ENCODE results near the gene RAC3. TPM values are rescaled to one million over a fixed set of nuclear protein-coding genes. Genes with fewer than 3 reads are reported as not detected.

RAC3 gene
- total RNA-seq, 4 donors from 2014 or later, result 2.6 to 11.1 (median 5.0) TPM

DNA sequence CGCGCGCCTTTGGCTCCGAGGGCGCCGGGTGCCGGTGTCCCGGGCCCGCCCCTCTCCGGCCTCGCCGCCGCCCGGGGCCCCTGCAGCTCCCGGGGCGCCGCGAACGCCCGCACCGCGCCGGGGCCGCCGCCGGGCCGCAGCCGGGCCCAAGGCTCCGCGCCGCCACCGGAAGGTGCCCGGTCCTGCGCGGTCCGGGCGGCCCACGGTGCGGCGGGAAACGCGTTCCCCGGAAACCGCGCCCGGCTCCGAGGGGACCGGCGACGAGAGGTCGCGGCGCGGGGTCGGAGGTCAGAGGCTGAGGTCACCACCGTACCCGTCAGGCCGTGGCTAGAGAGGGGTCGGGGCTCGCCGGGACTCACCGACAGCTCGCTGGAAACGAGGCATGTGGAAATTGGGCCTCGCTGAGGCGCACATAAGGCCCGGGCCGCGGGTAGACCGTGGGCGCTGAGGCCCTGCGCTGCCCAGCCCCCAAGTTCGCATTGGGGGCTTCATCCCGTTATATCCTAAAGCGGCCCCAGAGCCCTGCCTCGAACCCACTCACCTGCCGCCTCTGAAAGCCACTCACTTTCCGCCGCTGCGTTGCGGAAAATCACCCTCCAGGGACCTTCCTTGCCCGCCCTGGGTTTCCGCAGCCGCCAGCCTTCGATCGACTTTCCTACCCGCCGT is 34.3 kb downstream of the RAC3 start, which contains the start of gene DUS1L:
DUS1L (minus strand) TSS at position 167 of the 666 bp plus-strand sequence. CDS start 745 bp downstream, outside the sequence.
- TF ChIP-seq POLR2A (IDR thresholded peaks at IDR 0.05), result no peak
- peak in 2 of 3 donors; percentile 52 to 61 for TF ChIP-seq POLR2AphosphoS5 (IDR thresholded peaks at IDR 0.05)
- TF ChIP-seq, protein P1, sequence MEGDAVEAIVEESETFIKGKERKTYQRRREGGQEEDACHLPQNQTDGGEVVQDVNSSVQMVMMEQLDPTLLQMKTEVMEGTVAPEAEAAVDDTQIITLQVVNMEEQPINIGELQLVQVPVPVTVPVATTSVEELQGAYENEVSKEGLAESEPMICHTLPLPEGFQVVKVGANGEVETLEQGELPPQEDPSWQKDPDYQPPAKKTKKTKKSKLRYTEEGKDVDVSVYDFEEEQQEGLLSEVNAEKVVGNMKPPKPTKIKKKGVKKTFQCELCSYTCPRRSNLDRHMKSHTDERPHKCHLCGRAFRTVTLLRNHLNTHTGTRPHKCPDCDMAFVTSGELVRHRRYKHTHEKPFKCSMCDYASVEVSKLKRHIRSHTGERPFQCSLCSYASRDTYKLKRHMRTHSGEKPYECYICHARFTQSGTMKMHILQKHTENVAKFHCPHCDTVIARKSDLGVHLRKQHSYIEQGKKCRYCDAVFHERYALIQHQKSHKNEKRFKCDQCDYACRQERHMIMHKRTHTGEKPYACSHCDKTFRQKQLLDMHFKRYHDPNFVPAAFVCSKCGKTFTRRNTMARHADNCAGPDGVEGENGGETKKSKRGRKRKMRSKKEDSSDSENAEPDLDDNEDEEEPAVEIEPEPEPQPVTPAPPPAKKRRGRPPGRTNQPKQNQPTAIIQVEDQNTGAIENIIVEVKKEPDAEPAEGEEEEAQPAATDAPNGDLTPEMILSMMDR (IDR thresholded peaks at IDR 0.05), result peak in 1 of 5 experiments; percentile 8
- no peaks in the 10 kb centered on the region for H3K27me3 ChIP-seq
- intact Hi-C loops (cut with DNase I; ENCODE audit: low total_unique reads), result no loop called here
- peak; percentile 67 for DNase-seq
- H3K36me3 ChIP-seq, result no peaks in the 10 kb centered on the region
- H3K9me3 ChIP-seq, result no peaks in the 10 kb centered on the region
- in situ Hi-C loops (cut with MboI; ENCODE audit: low pct_ligation_motif_present in 1 of 4, low pct_unique_long_range_greater_than_20kb in 1 of 4, low sequenced_read_pairs in 3 of 4), result no loop called here
- peaks cover 13 to 24% (median 23%) of the 10 kb centered on the region in 4 donors for H3K4me1 ChIP-seq
- peak within 1 kb of the TSS; percentile 84 to 92 (median 90) for H3K27ac ChIP-seq
- peak within 1 kb of the TSS; percentile 82 to 97 (median 92) for H3K4me3 ChIP-seq
- WGBS, 2 donors (ENCODE audit: low coverage in 1 of 2), result 25% methylated on average over 40 of the region's 88 CpGs; no CpG with 5 or more reads in 1 of the 2 donors

DNA sequence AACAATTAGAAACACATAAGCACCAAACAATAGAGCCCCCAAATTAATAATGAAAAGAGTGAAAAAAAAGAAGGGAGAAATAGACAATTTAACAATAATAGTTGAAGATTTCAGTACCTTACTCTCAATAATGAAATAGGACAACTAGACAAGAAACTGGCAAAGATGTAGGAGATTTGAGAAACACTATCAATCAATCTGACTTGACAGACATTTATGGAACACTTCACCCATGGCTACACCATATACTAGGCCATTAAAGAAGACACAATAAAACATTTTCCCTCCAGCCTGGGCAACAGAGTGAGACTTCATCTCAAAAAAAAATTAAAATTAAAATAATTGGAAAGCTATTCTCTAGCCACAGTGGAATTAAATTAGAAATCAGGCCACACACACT is 39.1 kb downstream of the RAC3 start:
- Histone ChIP-seq H3K36me3 (no peaks in the 10 kb centered on the region), H3K4me3 (no peak overlapping the region), H3K27ac (no peak overlapping the region), H3K4me1 (peaks cover 6 to 22% (median 10%) of the 10 kb centered on the region in 4 donors), H3K9me3 (no peaks in the 10 kb centered on the region), H3K27me3 (no peaks in the 10 kb centered on the region)
- no peak for TF ChIP-seq POLR2A (IDR thresholded peaks at IDR 0.05)
- TF ChIP-seq POLR2AphosphoS5 (IDR thresholded peaks at IDR 0.05), result no peak
- no peak for TF ChIP-seq EP300 (IDR thresholded peaks at IDR 0.05; ENCODE audit: low read depth)
- TF ChIP-seq, protein P1 (IDR thresholded peaks at IDR 0.05), result no peak
- intact Hi-C loops (cut with DNase I; ENCODE audit: low total_unique reads), result loop anchor here (5.0 kb wide), 1 partner anchor 257 kb away; no protein-coding TSS in a partner anchor
- no peak for DNase-seq
- in situ Hi-C loops (cut with MboI; ENCODE audit: low pct_ligation_motif_present in 1 of 4, low pct_unique_long_range_greater_than_20kb in 1 of 4, low sequenced_read_pairs in 3 of 4), result no loop called here

DNA sequence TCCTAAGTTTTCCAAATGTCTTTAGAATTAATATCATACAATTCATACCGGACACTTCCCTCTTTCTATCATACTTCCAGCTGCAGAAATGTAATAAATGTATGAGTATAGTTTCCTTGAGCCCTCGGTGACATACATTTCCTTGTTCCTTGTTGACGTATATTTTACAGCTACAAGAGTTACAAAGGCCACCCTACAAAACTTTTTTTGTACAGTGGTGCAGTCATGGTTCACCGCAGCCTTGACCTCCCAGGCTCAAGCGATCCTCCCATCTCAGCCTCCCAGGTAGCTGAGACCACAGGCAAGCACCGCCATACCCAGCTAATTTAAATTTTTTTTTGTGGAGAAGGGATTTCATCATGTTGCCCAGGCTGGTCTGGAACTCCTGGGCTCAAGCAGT is 41.3 kb downstream of the RAC3 start:
- peak; percentile 54 for DNase-seq
- H3K27ac ChIP-seq, result peak overlapping the region; percentile 65 to 83 (median 74)
- 58 to 59% methylated on average over 4 to 6 of the region's 6 CpGs for WGBS, 2 donors (ENCODE audit: low coverage in 1 of 2)
- H3K4me3 ChIP-seq, result no peak overlapping the region
- intact Hi-C loops (cut with DNase I; ENCODE audit: low total_unique reads) (loop anchor here (5.0 kb wide), 1 partner anchor 254 kb away; no protein-coding TSS in a partner anchor), in situ Hi-C loops (cut with MboI; ENCODE audit: low pct_ligation_motif_present in 1 of 4, low pct_unique_long_range_greater_than_20kb in 1 of 4, low sequenced_read_pairs in 3 of 4) (no loop called here)
- TF ChIP-seq POLR2A (IDR thresholded peaks at IDR 0.05), result peak; percentile 32
- peak in 1 of 3 donors; percentile 32 for TF ChIP-seq POLR2AphosphoS5 (IDR thresholded peaks at IDR 0.05)
- TF ChIP-seq EP300 (IDR thresholded peaks at IDR 0.05; ENCODE audit: low read depth), result peak; percentile 25
- TF ChIP-seq, protein P1 (IDR thresholded peaks at IDR 0.05), result no peak
- H3K27me3 ChIP-seq, result no peaks in the 10 kb centered on the region
- H3K36me3 ChIP-seq, result no peaks in the 10 kb centered on the region
- no peaks in the 10 kb centered on the region for H3K9me3 ChIP-seq
- peaks cover 0 to 14% (median 2%) of the 10 kb centered on the region in 4 donors for H3K4me1 ChIP-seq

DNA sequence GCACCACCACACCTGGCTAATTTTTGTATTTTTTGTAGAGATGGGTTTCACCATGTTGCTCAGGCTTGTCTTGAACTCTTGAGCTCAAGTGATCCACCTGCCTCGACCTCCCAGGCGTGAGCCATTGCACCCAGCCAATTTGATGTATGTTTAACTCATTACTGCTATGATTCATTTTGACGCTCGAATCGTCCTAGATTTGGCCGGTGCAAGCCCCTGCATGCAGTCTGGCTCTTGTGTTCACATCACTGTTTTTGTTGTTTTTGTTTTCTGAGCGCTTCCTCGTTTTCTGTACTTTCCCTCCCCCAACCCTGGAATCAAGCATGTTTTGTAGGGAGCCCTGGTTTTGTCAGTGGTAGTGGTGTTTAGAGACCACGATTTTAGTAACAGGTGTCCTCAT is 42.0 kb downstream of the RAC3 start:
- H3K27ac ChIP-seq, result peak overlapping the region; percentile 58 to 83 (median 73)
- no peaks in the 10 kb centered on the region for H3K9me3 ChIP-seq
- H3K4me1 ChIP-seq, result peaks cover 0 to 14% (median 2%) of the 10 kb centered on the region in 4 donors
- H3K4me3 ChIP-seq, result no peak overlapping the region
- TF ChIP-seq POLR2AphosphoS5 (IDR thresholded peaks at IDR 0.05), result no peak
- TF ChIP-seq, protein P1 (IDR thresholded peaks at IDR 0.05), result no peak
- TF ChIP-seq POLR2A (IDR thresholded peaks at IDR 0.05), result no peak
- TF ChIP-seq EP300 (IDR thresholded peaks at IDR 0.05; ENCODE audit: low read depth), result no peak
- 78 to 88% methylated on average over 4 to 9 of the region's 9 CpGs for WGBS, 2 donors (ENCODE audit: low coverage in 1 of 2)
- intact Hi-C loops (cut with DNase I; ENCODE audit: low total_unique reads), result loop anchor here (5.0 kb wide), 1 partner anchor 254 kb away; no protein-coding TSS in a partner anchor
- no peaks in the 10 kb centered on the region for H3K36me3 ChIP-seq
- in situ Hi-C loops (cut with MboI; ENCODE audit: low pct_ligation_motif_present in 1 of 4, low pct_unique_long_range_greater_than_20kb in 1 of 4, low sequenced_read_pairs in 3 of 4), result no loop called here
- DNase-seq, result no peak
- no peaks in the 10 kb centered on the region for H3K27me3 ChIP-seq

All from transverse colon (tissue), 4 donors.